HG02852 (cell line): ENCODE results near the gene MGAT5B.
"Not testable (repeated sequence)": the region's sequence is repeated elsewhere in the genome, so short reads cannot be mapped to it uniquely, and the experiment has no call there.

ENCODE experiments used
- ATAC-seq: cut with Tn5 transposase; IDR thresholded peaks from one replicate; pipeline ENCODE4 v1.9.1; 2021; ENCODE audit warnings: mild to moderate bottlenecking, moderate library complexity; ENCODE audit not compliant: unreplicated experiment

MGAT5B gene

DNA sequence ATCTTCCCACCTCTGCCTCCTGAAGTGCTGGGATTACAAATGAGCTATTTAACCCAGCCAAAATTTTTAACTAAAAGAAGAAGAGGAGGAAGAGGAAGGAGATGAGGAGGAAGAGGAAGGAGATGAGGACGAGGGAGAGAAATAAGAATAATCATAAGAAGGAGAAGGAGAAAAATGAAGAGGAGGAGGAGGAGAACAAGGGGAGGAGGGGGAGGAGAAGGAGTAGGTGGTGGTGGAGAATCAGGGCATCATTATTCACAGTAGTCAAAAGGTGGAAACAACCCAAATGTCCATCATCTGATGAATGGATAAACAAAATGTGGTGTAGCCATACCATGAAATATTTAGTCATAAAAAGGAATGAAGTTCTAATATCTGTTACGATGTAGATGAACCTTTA lies 21.2 kb upstream of the MGAT5B start:
- ATAC-seq = no peak

DNA sequence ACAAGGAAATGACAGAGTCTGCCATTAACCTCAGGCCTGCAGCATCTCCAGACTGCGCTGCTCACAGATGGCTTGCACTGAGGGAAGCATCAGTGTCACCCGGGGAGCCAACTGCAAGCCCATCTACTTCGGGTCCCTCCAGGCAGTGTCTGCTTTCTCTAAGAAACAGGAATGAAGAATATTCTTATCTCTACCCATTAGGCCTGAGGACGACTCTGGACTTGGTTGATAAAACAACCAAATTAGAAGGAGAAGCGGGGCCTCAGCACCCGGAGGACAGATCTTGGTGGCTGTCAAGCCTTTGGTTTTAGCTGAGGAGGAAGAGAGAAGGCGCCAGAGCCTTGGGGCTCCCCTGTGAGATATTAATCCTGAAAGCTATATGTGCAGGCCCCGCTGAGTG lies 19.5 kb upstream of the MGAT5B start:
- ATAC-seq = no peak

DNA sequence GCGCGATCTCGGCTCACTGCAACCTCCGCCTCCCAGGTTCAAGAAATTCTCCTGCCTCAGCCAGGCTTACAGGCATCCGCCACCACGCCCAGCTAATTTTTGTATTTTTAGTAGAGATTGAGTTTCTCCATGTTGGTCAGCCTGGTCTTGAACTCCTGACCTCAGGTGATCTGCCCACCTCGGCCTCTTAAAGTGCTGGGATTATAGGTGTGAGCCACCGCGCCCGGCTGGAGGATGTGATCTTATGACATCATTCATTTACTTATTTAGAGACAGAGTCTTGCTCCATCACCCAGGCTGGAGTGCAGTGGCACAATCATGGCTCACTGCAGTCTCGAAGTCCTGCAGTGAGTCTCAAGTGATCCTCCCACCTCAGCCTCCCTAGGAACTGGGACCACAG lies 19.0 kb upstream of the MGAT5B start:
- not testable (repeated sequence) for ATAC-seq

DNA sequence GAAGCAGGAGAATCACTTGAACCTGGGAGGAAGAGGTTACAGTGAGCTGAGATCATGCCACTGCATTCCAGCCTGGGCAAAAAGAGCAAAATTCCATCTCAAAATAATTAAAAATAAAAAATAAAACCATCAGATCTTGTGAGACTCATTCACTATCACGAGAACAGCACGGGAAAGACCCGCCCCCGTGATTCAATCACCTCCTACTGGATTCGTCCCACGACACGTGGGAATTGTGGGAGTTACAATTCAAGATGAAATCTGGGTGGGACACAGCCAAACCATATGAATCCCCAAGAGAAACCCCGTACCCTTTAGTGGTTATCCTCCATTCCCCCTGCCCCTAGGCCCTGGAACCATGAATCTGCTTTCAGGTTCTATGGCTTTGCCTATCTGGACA lies 15.4 kb upstream of the MGAT5B start:
- no peak for ATAC-seq

DNA sequence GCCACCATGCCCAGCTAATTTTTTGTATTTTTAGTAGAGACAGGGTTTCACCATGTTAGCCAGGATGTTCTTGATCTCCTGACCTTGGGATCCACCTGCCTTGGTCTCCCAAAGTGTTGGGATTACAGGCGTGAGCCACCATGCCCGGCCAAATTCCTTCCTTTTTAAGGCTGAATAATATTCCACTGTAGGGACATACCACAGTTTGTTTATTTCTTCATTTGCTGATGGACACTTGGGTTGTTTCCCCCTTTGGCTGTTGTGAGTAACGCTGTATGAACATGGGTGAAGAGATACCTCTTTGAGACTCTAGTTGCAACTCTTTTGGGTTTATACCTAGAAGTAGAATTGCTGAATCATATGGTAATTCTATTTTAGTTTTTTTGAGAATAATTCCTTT lies 13.1 kb upstream of the MGAT5B start:
- ATAC-seq = no peak

DNA sequence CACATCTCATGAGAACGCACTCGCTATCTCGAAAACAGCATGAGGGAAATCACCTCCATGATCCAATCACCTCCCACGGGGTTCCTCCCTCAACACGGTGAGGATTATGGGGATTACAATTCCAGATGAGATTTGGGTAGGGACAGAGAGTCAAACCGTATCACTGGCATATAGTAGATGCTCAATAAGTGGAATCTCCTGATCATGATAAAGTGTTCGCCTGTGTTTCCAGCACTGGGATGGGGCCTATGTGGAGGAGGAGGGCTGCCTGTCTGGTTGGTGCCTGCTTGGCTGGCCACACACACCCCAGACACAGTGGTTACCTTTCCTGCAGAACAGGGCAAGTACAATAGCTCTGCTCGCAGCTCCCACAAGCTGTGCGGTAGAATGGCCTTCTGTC lies 6.1 kb upstream of the MGAT5B start:
- no peak for ATAC-seq

DNA sequence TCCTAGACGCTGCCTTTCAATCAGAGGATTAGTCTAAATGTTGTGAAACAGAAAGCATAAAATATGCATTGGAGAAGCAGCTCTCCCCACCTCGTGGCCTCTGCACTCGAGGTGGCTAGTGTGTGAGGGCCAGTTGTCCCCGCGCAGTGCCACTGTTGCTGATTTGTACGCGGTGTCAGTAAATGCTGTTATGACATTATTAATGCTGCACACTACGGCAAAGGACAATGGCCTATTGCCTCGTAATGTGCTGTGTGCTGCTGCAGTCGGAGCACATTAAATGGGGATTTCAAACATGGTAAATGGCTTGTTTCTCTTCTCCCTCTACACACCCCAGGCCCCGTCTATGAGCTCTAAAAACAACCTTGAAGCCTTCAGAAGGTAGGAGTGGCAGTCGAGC lies 5.7 kb upstream of the MGAT5B start:
- no peak for ATAC-seq

DNA sequence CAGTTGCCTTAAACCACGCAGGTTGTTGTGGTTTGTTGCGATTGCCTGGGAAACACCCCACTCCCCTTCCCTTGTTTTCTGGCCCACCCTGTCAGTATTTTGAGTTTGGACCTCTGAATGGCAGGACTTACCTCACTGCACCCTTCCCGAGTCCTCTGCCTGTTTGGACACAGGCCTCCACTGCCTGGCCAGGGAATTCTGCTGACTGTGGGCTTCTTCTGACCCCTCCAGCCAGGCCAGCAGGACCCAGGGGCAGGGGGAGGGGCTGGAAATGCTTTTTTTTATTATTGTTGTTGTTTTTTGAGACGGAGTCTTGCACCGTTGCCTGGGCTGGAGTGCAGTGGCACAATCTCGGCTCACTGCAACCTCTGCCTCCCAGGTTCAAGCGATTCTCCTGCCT lies 4.2 kb upstream of the MGAT5B start:
- ATAC-seq = no peak

DNA sequence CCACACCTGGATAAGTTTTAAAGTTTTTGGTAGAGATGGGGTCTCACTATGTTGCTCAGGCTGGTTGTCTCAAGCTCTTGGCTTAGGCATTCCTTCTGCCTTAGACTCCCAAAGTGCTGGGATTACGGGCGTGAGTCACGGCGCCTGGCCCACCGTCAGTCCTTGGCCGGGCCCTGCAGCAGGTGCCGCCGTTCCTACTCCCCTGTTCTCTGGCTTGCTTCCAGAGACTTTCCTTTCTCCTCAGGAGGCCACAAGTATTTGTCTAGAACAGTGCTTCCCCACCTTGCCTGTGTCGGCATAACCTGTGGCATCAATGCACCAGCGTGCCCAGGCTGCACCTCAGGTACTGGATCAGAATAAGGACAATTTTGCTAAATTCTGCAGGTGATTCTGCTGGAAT lies 3.0 kb upstream of the MGAT5B start:
- ATAC-seq = no peak

DNA sequence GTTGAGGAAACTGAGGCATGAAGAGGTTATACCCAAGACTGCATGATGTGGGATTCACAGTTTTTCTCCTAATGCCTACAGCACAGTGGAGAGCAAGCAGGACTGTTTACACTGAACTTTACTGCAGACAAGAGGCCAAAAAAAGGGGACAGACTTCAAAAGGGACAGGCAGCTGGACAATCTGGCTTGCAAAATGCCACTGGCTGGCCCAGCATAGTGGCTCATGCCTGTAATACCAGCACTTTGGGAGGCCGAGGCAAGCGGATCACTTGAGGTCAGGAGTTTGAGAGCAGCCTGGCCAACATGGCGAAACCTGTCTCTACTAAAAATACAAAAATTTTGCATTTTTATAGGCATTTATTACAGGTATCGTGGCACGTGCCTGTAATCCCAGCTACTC lies 2.0 kb upstream of the MGAT5B start:
- no peak for ATAC-seq

DNA sequence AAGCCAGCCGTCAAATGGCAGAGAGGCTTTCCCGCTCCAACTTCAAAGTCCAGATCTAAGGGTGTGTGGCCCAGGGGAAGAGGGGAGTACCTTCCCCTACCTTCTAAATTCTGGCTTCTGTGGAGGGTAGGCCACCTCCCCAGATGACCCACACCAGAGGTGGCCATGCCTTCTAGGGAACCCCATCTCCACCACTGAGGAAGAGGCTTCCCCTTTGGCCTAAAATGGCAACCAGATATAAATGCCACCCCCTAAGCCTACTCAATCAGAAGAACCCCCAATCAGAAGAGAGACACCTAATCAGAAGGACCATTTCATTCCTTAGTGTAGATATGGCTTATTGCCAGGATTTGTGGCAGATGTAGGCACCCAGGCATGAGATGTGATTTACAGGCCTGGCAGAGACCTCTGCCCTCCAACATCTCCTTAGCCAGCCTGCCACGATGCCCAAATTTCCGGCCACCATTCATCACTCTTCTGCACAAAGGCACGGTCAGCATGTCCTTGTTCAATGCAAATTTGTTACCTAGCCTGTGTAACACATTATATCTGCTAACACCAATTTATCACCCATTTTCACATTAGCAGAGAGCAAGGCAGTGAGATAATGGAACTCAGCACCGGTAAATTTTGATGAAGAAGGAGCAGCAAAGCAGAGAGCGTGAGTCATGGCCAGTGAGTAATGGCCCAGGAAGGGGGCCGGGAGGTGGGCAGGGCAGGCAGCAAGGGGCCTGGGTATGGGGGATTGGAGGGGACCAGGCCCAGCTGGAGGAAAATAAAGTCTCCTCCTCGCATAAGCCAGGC lies 1.2 kb upstream of the MGAT5B start:
- ATAC-seq = no peak

DNA sequence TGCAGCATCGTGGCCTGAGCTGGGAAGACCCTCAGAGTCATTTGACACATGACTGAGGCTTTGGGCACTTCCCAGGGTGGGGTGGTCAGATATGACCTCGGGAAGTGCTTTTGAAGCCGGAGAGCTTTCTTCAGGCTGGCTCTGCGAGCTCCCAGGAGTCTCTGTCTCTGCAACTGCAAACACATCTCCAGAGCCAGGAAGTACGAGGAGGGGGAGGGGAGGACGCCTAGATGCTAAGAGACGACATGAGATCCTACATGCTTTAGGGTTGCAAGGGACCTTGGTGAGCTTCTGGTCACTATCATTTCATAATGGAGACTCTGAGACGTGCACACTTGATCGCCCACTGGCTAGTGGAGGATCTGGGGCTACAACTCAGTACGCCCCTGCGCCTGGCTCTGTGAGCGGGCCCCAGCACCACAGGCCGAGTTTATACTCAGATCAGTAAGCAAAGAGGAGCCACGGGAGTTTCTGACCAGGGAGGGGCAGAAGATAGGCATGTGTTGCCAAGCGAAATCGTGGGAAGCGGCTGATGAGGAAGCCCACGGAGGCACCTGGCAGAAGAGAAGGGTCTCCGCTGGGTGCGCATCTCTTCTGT lies 527 bp upstream of the MGAT5B start:
- ATAC-seq = no peak

DNA sequence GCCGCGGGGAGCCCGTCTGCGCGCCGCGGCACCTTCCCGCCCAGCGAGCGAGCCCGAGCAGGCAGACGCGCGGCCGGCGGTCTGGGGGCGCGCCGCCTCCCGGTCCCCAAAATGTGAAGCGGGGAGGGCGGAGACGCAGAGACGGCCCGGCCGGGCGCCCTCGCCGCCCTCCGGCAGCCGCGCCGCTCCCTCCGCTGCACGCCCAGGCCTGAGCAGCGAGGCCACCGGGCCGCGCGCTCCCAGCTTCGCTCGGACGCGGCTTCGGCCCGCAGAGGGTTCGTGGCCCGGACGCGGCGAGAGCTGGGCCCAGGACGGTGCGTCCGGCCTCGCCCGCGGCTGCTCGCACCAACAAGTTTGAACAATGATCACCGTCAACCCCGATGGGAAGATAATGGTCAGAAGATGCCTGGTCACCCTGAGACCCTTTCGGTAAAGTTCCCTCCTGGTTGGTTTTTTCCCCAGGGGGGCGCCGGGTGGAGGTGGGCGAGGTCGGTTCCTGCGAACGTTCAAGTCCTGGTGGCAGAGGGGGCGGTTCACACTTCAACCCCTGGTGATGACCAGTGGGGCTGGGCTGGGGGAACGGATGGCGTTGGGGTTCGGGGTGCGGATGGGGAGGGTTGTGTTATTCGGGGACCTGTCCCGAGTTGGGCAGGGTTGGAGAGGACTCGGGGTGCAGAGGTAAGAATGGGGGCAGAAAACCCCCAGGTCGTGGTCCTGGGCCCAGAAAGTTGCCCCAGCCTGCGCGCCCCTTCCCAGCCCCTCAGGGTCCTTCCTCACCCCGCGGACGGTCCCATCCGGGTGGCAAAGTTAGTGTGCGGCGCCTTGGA lies 678 bp downstream of the MGAT5B start:
- ATAC-seq = no peak

DNA sequence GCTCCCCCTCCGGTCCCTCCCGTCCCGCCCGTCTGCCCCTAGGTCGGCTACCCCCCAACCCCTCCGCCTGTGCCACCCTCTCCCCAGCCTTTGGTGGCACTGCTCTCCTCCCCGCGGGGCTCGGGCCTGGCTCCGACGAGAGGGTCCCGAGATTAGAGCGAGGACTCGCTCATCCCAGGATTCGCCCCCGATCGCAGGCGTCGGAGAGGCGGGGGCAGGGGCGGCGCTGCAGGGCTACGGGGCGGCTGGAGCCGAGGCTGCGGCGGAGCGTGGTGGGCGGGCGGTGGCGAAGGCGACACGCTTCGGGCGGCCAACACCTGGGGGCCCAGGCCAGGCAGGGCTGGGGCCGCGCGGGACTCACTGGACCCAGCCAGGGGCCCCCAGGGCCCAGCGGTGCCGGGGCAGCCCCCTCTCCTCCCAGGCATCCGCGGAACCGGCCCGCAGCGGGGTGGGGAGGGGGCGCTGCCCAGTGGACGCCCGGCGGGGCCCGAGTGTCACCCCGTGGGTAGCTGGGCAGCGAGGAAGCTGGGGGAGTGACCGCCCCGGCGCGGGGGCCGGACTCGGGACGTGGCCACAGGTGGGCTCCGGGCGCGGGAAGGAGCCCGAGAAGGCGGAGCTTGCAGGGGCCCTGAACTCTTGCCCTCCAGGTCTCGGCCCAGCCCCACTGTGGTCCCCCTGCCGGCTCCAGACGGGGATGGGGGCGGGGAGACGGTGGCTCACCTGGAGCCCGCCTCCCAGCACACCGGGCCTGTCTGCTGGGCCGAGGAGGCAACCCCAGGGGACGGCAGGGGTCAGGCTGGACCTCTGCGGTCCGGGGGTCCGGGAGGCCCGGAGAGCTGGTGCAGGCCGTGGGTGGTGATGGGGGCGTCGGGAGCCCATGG lies 1.5 kb downstream of the MGAT5B start:
- ATAC-seq = no peak

DNA sequence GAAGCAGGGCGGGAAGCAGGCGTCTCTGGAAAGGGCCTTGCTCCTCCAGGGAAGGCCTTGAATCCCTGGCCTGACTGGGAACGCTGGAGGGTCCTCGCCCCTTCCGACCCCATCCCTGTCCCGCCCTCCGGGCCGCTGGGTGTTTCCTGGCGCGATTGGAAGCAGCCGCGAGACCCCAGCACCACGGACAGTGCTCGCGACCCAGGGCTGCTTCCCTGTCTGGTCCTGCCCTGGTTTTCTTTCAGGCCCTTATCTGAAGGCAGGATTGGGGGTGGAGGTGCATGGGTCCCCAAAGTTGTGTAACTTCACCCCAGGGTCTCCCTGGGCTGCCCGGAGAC lies 2.1 kb downstream of the MGAT5B start:
- ATAC-seq = no peak

DNA sequence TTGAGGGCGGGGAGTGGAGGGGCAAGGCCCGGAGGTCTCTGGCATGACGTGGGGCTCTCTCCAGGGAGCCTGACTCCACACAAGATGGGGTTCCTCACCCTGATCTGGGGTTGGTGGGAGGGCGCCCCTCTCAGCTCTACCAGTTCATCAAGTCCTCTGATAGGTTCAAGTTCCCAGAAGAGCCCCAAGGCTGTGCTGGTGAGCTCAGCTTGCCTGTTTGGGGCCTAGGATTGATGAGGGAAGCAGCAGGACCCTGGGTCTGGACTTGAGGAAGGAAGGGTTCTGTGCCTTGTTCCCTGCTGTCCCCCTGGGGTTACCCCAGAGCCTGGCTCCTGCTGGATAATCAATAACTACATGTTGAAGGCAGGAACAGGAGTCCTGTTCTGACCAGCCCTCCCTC lies 3.5 kb downstream of the MGAT5B start:
- ATAC-seq = no peak

DNA sequence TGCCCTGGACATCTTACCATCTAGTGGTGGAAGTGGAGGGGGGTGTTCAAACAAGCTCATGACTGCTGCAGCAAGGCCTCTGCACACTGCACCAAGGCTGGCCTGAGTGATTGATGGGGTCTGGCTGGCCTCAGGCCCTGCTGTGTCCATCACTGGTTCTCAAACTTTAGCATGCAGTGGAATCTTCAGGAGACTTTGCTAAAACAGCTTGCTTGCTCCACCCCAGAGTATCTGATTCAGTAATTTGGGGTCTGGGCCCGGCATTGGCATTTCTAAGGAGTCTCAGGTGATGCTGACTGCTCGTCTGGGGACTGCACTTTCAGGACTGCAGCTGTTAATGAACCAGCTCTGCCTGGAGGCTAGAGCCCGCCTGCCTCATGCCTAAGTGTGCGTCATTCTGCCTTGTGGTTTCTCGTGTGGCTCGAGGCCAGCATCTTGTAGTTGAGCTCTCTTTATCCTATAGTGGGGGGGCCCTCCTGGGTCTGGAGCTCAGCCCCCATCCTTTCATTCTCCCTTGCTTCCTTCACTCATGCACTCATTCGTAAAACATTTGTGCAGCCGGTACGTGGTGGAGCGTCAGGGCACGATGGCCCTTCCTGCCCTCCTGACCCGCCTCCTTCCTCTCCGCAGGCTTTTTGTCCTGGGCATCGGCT lies 4.1 kb downstream of the MGAT5B start:
- no peak for ATAC-seq

DNA sequence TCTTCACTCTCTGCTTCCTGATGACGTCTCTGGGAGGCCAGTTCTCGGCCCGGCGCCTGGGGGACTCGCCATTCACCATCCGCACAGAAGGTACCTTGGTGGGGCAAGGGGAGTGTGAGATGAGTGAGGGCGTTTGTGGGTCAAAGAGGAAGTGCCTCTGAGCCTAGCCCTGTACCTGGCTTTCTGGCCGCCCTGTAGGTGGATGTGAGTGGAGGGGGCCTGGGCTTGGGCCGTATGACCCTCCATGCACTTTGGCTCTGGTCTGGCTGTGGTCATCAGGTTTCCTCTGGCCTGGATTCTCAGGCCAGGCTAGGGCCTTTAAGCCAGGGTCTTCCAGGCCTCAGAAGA lies 4.6 kb downstream of the MGAT5B start:
- ATAC-seq = no peak

DNA sequence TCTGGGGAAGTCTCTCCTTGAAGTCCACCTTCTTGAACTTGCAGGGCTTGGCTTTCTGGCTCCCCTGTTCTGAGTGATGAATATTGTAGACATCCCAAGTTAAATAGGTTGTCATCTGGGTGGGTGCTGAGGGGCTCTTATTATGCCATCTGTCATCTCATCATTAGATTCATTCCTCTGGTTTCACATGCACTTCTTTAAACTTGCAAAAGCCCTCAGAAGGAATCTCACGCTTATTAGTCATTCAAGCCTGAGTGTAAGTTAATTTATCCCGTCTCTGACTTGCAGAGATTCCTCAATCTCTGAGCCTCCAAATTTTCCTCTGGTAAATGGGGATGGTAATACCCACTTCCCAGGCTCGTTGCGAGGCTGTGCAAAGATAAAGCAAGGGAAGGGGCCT lies 5.7 kb downstream of the MGAT5B start:
- no peak for ATAC-seq

DNA sequence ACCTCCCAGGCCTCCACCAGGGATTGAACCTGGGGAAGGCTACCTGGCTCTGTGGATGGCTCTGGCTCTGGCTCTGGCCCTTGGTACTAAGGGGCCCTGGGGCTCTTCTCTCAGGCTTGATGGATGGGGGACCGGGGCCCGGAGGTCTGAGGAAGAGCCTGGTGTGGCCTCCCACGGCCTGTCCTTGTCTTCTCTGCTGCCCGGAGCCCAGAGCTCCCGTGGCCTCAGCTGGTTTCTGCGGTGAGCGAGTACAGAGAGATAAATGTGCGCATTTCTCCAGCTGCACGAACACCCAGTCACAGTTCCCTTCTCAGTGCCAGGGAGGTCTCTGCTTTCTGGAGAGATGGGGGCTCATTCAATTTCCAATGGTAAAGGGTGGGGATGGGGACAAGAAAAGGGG lies 9.2 kb downstream of the MGAT5B start:
- no peak for ATAC-seq

DNA sequence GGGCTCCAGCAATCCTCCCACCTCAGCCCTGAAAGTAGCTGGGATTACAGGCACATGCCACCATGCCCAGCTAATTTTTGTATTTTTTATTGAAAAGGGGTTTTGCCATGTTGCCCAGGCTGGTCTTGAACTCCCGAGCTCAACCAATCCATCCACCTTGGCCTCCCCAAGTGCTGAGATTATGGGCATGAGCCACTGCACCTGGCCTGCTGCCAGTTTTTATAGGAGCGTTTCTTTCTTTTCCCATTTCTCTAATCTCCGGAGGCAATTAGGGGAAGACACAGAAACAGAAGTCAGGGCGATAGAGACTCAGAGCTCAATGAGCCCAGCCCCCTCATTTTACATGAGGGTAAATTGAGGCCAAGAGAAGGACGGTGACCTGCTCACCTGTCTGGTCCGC lies 10.4 kb downstream of the MGAT5B start:
- no peak for ATAC-seq
